ENCODE results near the gene REC114.

GRCh38 chr15:73599934-73600333, 157.0 kb downstream of the REC114 start:
- TF ChIP-seq CEBPB (IDR thresholded peaks at IDR 0.05; ENCODE audit: low read depth) (no peak), CTCF (IDR thresholded peaks at IDR 0.05 in 2 of 3, conservative IDR thresholded peaks at IDR 0.05 in 1 of 3; ENCODE audit: borderline replicate concordance in 1 of 3, insufficient read depth in 1 of 3, low read depth in 2 of 3, low read length in 2 of 3) (no peak), MAX (IDR thresholded peaks at IDR 0.05) (peak; percentile 28; the same call in 1 of the 2 replicates), SRF (IDR thresholded peaks at IDR 0.05; ENCODE audit: low read depth) (no peak), SP1 (IDR thresholded peaks at IDR 0.05; ENCODE audit: low read depth) (peak; percentile 53), EZH2phosphoT487 (IDR thresholded peaks at IDR 0.05; ENCODE audit: borderline replicate concordance) (no peak), CBX3 (IDR thresholded peaks at IDR 0.05; ENCODE audit: low read depth) (peak; percentile 49; the same call in 1 of the 2 replicates), POLR2AphosphoS5 (IDR thresholded peaks at IDR 0.05; ENCODE audit: low read depth, low read length) (no peak)
